H1 (cell line): ENCODE data around the gene KIAA0930. TPM values are rescaled to one million over a fixed set of nuclear protein-coding genes. Genes with fewer than 3 reads are reported as not detected.
A peak's percentile ranks its signal among the peaks of the same experiment; 100 is the strongest.

Experiments used
- CTCF ChIA-PET: fragments of 300-600 bp; sonication (Branson Sonifier 250); formaldehyde crosslinking; loops from one replicate; lab custom pipeline; 2021; ENCODE audit not compliant: partially characterized antibody; lab: Charles Lee
- POLR2A ChIA-PET: fragments of 300-600 bp; sonication (Branson Sonifier 250); formaldehyde crosslinking; loops from one replicate; lab custom pipeline; 2021; ENCODE audit warnings: inconsistent platforms; ENCODE audit not compliant: partially characterized antibody; lab: Charles Lee
- DNase-seq, 2 experiments: peaks; one replicate each; pipeline versions ENCODE4 v3.0.0 to v3.0.0-alpha.2; 2010 to 2022; ENCODE audit warnings: low spot score in 2 of 2, low read depth in 1 of 2, mixed read lengths in 1 of 2
- FAIRE-seq: peaks from 2 replicates; lab custom pipeline; 2011; peaks lifted over from hg19 to GRCh38; lab: Jason Lieb, UNC
- H2AFZ ChIP-seq: 2 replicates; pipeline ENCODE4 v1.8.1; 2012; ENCODE audit warnings: low read length, inconsistent platforms
- H2AK5ac ChIP-seq: 2 replicates; pipeline ENCODE4 v1.6.1; 2013; ENCODE audit warnings: low read depth, low read length
- H2BK120ac ChIP-seq: replicated peaks from 2 replicates; pipeline ENCODE3; 2013; ENCODE audit warnings: low read depth, low read length, inconsistent platforms
- H2BK12ac ChIP-seq: 2 replicates; pipeline ENCODE4 v1.6.1; 2013; ENCODE audit warnings: low read depth, low read length
- H2BK15ac ChIP-seq: 2 replicates; pipeline ENCODE4 v1.6.1; 2013; ENCODE audit warnings: low read length
- H2BK20ac ChIP-seq: 2 replicates; pipeline ENCODE4 v1.6.1; 2013; ENCODE audit warnings: low read length
- H2BK5ac ChIP-seq: 2 replicates; pipeline ENCODE4 v1.6.1; 2013; ENCODE audit warnings: low read depth, low read length
- H3K14ac ChIP-seq: 2 replicates; pipeline ENCODE4 v1.6.1; 2013; ENCODE audit warnings: inconsistent platforms; ENCODE audit not compliant: insufficient read length
- H3K18ac ChIP-seq: 2 replicates; pipeline ENCODE4 v1.6.1; 2013; ENCODE audit warnings: low read length; ENCODE audit errors: extremely low read depth
- H3K23ac ChIP-seq: 2 replicates; pipeline ENCODE4 v1.6.1; 2013; ENCODE audit warnings: inconsistent platforms; ENCODE audit not compliant: insufficient read length
- H3K23me2 ChIP-seq: 2 replicates; pipeline ENCODE4 v1.6.1; 2013; ENCODE audit warnings: low read depth, low read length
- H3K27ac ChIP-seq: 2 replicates; pipeline ENCODE4 v1.6.1; 2011; ENCODE audit warnings: low read depth, low read length, inconsistent platforms
- H3K27me3 ChIP-seq, 4 experiments: replicated peaks in 1 of 4; 1 replicate in 1 of 4; 2 replicates in 3 of 4; pipeline versions ENCODE4 v1.6.1 to v1.8.1; 2011 to 2013; ENCODE audit warnings: low read length in 3 of 4, mild to moderate bottlenecking in 3 of 4, inconsistent platforms in 2 of 4, mixed read lengths in 2 of 4, moderate library complexity in 1 of 4; ENCODE audit not compliant: control insufficient read depth in 3 of 4, insufficient read depth in 3 of 4; ENCODE audit errors: extremely low read depth in 1 of 4
- H3K36me3 ChIP-seq, 4 experiments: 2 replicates each; pipeline versions ENCODE4 v1.6.1 to v1.8.1; 2011 to 2013; ENCODE audit warnings: mild to moderate bottlenecking in 4 of 4, low read length in 3 of 4, moderate library complexity in 2 of 4, control low read depth in 1 of 4, inconsistent platforms in 1 of 4; ENCODE audit not compliant: insufficient read depth in 4 of 4, control insufficient read depth in 2 of 4
- H3K4ac ChIP-seq: replicated peaks from 2 replicates; pipeline ENCODE3; 2013; ENCODE audit warnings: low read length, low read depth, mixed read lengths, inconsistent platforms; ENCODE audit not compliant: insufficient read length
- H3K4me1 ChIP-seq, 4 experiments: replicated peaks in 1 of 4; 1 replicate in 1 of 4; 2 replicates in 3 of 4; pipeline versions ENCODE4 v1.6.1 to v1.8.1; 2011 to 2013; ENCODE audit warnings: low read length in 3 of 4, inconsistent platforms in 2 of 4, mixed read lengths in 1 of 4; ENCODE audit not compliant: insufficient read depth in 4 of 4, control insufficient read depth in 3 of 4
- H3K4me2 ChIP-seq, 2 experiments: 2 replicates each; pipeline versions ENCODE4 v1.6.1 to v1.8.1; 2011 to 2013; ENCODE audit warnings: low read depth in 2 of 2, low read length in 2 of 2, control low read depth in 1 of 2, inconsistent platforms in 1 of 2, mild to moderate bottlenecking in 1 of 2; ENCODE audit not compliant: insufficient read depth in 1 of 2
- H3K4me3 ChIP-seq, 4 experiments: fragments of 200-600, 300-600 bp in 1 of 4; sonication (generic), shearing (Covaris generic), sonication (Bioruptor Twin) in 1 of 4; 2 replicates each; pipeline versions ENCODE4 v1.5.1 to v1.8.1; 2011 to 2016; ENCODE audit warnings: low read length in 4 of 4, low read depth in 3 of 4, control low read depth in 2 of 4, inconsistent platforms in 2 of 4, mild to moderate bottlenecking in 2 of 4, mixed read lengths in 1 of 4, moderate library complexity in 1 of 4; ENCODE audit not compliant: insufficient read depth in 2 of 4; ENCODE audit errors: extremely low read depth in 1 of 4
- H3K56ac ChIP-seq: replicated peaks from 2 replicates; pipeline ENCODE3; 2013; ENCODE audit warnings: low read depth, mild to moderate bottlenecking, mixed read lengths, low read length, inconsistent platforms; ENCODE audit not compliant: insufficient read length
- H3K79me1 ChIP-seq: 2 replicates; pipeline ENCODE4 v1.6.1; 2013; ENCODE audit warnings: low read depth, low read length, control low read depth
- H3K79me2 ChIP-seq, 2 experiments: 2 replicates each; pipeline versions ENCODE4 v1.6.1 to v1.8.1; 2012 to 2013; ENCODE audit warnings: low read length in 2 of 2, mild to moderate bottlenecking in 2 of 2, inconsistent platforms in 1 of 2; ENCODE audit not compliant: insufficient read depth in 2 of 2, control insufficient read depth in 1 of 2
- H3K9ac ChIP-seq, 4 experiments: replicated peaks in 1 of 4; 1 replicate in 1 of 4; 2 replicates in 3 of 4; pipeline versions ENCODE4 v1.6.1 to v1.8.1; 2011 to 2013; ENCODE audit warnings: low read depth in 3 of 4, low read length in 3 of 4, control low read depth in 2 of 4, mild to moderate bottlenecking in 2 of 4, moderate library complexity in 2 of 4, inconsistent platforms in 1 of 4; ENCODE audit errors: extremely low read depth in 1 of 4
- H3K9me3 ChIP-seq, 2 experiments: 2 replicates each; pipeline versions ENCODE4 v1.6.1 to v1.8.1; 2012 to 2013; ENCODE audit warnings: mild to moderate bottlenecking in 2 of 2, moderate library complexity in 2 of 2, control low read depth in 1 of 2, inconsistent platforms in 1 of 2, low read depth in 1 of 2, low read length in 1 of 2, mixed read lengths in 1 of 2; ENCODE audit not compliant: insufficient read depth in 2 of 2
- H4K20me1 ChIP-seq, 2 experiments: replicated peaks in 1 of 2; 2 replicates each; pipeline versions ENCODE3 to v1.8.1; 2011 to 2013; ENCODE audit warnings: inconsistent platforms in 2 of 2, low read length in 2 of 2, mild to moderate bottlenecking in 1 of 2; ENCODE audit not compliant: insufficient read depth in 2 of 2, control insufficient read depth in 1 of 2
- H4K5ac ChIP-seq: 2 replicates; pipeline ENCODE4 v1.6.1; 2013; ENCODE audit warnings: low read length, low read depth, mixed read lengths, inconsistent platforms; ENCODE audit not compliant: insufficient read length
- H4K8ac ChIP-seq: 2 replicates; pipeline ENCODE4 v1.8.0; 2013; ENCODE audit warnings: mild to moderate bottlenecking, moderate library complexity, low read length, inconsistent platforms; ENCODE audit not compliant: insufficient read depth; ENCODE audit errors: extremely low read depth
- H4K91ac ChIP-seq: replicated peaks from 2 replicates; pipeline ENCODE3; 2013; ENCODE audit warnings: low read length, mixed read lengths, inconsistent platforms; ENCODE audit not compliant: insufficient read length
- CHD1 ChIP-seq: IDR thresholded peaks from 2 replicates; pipeline ENCODE4 v1.6.1; 2012; ENCODE audit warnings: low read depth, low read length, improper control_type of control experiment
- CTCF ChIP-seq, 3 experiments: IDR thresholded peaks; 1 replicate in 2 of 3; 2 replicates in 1 of 3; pipeline versions ENCODE4 v1.5.1 to v1.6.1; 2011; ENCODE audit warnings: low read length in 3 of 3, mild to moderate bottlenecking in 3 of 3, inconsistent platforms in 2 of 3, low read depth in 1 of 3, moderate library complexity in 1 of 3; ENCODE audit not compliant: insufficient read depth in 1 of 3; ENCODE audit errors: control extremely low read depth in 1 of 3
- HDAC2 ChIP-seq, 2 experiments: fragments of 300-600 bp in 1 of 2; sonication (generic) in 1 of 2; IDR thresholded peaks; 2 replicates each; pipeline ENCODE4 v1.6.1; 2011 to 2012; ENCODE audit warnings: low read depth in 2 of 2, low read length in 2 of 2, mild to moderate bottlenecking in 2 of 2, moderate library complexity in 2 of 2, borderline replicate concordance in 1 of 2, inconsistent platforms in 1 of 2
- KDM1A ChIP-seq: fragments of 200-600, 300-600 bp; sonication (generic); IDR thresholded peaks from 2 replicates; pipeline ENCODE4 v1.7.1; 2016; ENCODE audit warnings: mild to moderate bottlenecking, low read length, borderline replicate concordance
- SP2 ChIP-seq: IDR thresholded peaks from 2 replicates; pipeline ENCODE4 v1.6.1; 2012; ENCODE audit warnings: mild to moderate bottlenecking, low read length, inconsistent platforms
- SUZ12 ChIP-seq: fragments of 200-600 bp; sonication (generic); IDR thresholded peaks from 2 replicates; pipeline ENCODE4 v1.6.1; 2012; ENCODE audit warnings: mild to moderate bottlenecking, inconsistent platforms, low read length, moderate library complexity, mixed read lengths
- WGBS, 2 experiments: shearing (Covaris generic) in 1 of 2; methylation state at CpG; one replicate each; pipeline versions ENCODE4 v1.1.6 to v1.1.7; 2013 to 2015; ENCODE audit warnings: low lambda C conversion rate in 2 of 2, mixed read lengths in 2 of 2, inconsistent platforms in 1 of 2, low coverage in 1 of 2, missing lambda C conversion rate in 1 of 2; ENCODE audit not compliant: insufficient replicate concordance in 2 of 2, insufficient coverage in 1 of 2, insufficient read length in 1 of 2; ENCODE audit errors: extremely low coverage in 1 of 2, missing lambda C conversion rate in 1 of 2; 5-methylcytosine and 5-hydroxymethylcytosine counted together
- polyA plus RNA-seq, 7 experiments: library from polyadenylated mRNA; depleted of rRNA in 3 of 7; stranded (reverse) in 5 of 7; unstranded in 2 of 7; fragments of >200 nt in 5 of 7; fragments of 200-250 nt in 2 of 7; gene quantifications; 1 replicate in 5 of 7; 2 replicates in 1 of 7; 4 replicates in 1 of 7; pipeline versions ENCODE4 v1.2.1 to v1.2.3, GENCODE V29; 2011 to 2013; ENCODE audit warnings: missing spikeins in 2 of 7, mixed read lengths in 2 of 7
- total RNA-seq: library from RNA; stranded (reverse); fragmentation: NEBNext Ultra II Directional; extraction: Animal tissue kit (Norgen Biotek cat#: 25700); gene quantifications from 2 replicates; pipeline ENCODE4 v1.2.1, GENCODE V29; 2021
- TF ChIP-seq, protein P1 (sequence below): IDR thresholded peaks from 2 replicates; pipeline ENCODE4 v1.6.1; 2012; ENCODE audit warnings: low read length, inconsistent platforms

Gene KIAA0930
- total and polyA plus RNA-seq, 2 of the 8 experiments (the other 6 are each of a cell fraction or from before 2014, with no cell fraction given): 61.9 to 66.1 TPM

- H3K9ac ChIP-seq: no peak overlapping the region
- FAIRE-seq: no peak
- no peak overlapping the region for H2BK15ac ChIP-seq
- H4K5ac ChIP-seq: no peak overlapping the region
- no peak overlapping the region for H4K91ac ChIP-seq
- ChIA-PET CTCF (interaction anchor here (0.6 to 1.2 kb wide), 3 partner anchors 106 to 385 kb away, joined by 3 read pairs; no protein-coding TSS in a partner anchor), POLR2A (interaction anchor here (1.1 kb wide), 1 partner anchor 85 kb away, joined by 3 read pairs; the partner anchor contains the start of gene NUP50)
- no peak overlapping the region for H2AFZ ChIP-seq
- H3K4me3 ChIP-seq: no peak overlapping the region
- no peak overlapping the region for H3K23ac ChIP-seq
- no peaks in the 10 kb centered on the region for H3K27me3 ChIP-seq
- H2BK5ac ChIP-seq: no peak overlapping the region
- H2BK20ac ChIP-seq: no peak overlapping the region
- no peak for DNase-seq
- no peak overlapping the region for H3K56ac ChIP-seq
- H3K4ac ChIP-seq: no peak overlapping the region
- no peaks in the 10 kb centered on the region for H3K79me1 ChIP-seq
- no peak overlapping the region for H2BK120ac ChIP-seq
- no peak overlapping the region; the same call in 1 of the 2 replicates for H4K8ac ChIP-seq
- no peak overlapping the region for H2BK12ac ChIP-seq
- 0 out of 2 replicates have a peak overlapping the region, but pooled peaks have one; percentile 61 for H2AK5ac ChIP-seq
- WGBS, 2 experiments: 84% methylated on average over 8 of the region's 8 CpGs; no CpG with 5 or more reads in 1 of the 2 experiments
- H3K27ac ChIP-seq: no peak overlapping the region
- no peaks in the 10 kb centered on the region for H4K20me1 ChIP-seq
- no peaks in the 10 kb centered on the region for H3K79me2 ChIP-seq
- H3K4me2 ChIP-seq: no peak overlapping the region
- no peak overlapping the region for H3K18ac ChIP-seq
- H3K14ac ChIP-seq: no peak overlapping the region
- no peaks in the 10 kb centered on the region; a peak in 1 of 4 replicates for H3K9me3 ChIP-seq
- H3K23me2 ChIP-seq: no peaks in the 10 kb centered on the region
- H3K4me1 ChIP-seq: no peaks in the 10 kb centered on the region; a peak in 1 of 7 replicates
- no peaks in the 10 kb centered on the region for H3K36me3 ChIP-seq
- TF ChIP-seq CTCF (IDR thresholded peaks at IDR 0.05; ENCODE audit: control extremely low read depth in 1 of 3, insufficient read depth in 1 of 3, low read depth in 1 of 3, low read length in 3 of 3) (no peak), KDM1A (no peak), SP2 (no peak), CHD1 (no peak), SUZ12 (no peak), HDAC2 (IDR thresholded peaks at IDR 0.05; ENCODE audit: borderline replicate concordance in 1 of 2, low read depth in 2 of 2, low read length in 2 of 2) (no peak)
- TF ChIP-seq, protein P1, sequence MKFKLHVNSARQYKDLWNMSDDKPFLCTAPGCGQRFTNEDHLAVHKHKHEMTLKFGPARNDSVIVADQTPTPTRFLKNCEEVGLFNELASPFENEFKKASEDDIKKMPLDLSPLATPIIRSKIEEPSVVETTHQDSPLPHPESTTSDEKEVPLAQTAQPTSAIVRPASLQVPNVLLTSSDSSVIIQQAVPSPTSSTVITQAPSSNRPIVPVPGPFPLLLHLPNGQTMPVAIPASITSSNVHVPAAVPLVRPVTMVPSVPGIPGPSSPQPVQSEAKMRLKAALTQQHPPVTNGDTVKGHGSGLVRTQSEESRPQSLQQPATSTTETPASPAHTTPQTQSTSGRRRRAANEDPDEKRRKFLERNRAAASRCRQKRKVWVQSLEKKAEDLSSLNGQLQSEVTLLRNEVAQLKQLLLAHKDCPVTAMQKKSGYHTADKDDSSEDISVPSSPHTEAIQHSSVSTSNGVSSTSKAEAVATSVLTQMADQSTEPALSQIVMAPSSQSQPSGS: no peak
Observed at GRCh38 chr22:45248832-45249561, 8.3 kb upstream of the KIAA0930 start.
